ENCODE data around the gene C16orf90.
"Not testable (repeated sequence)": the region's sequence is repeated elsewhere in the genome, so short reads cannot be mapped to it uniquely, and the experiment has no call there.

The C16orf90 gene

DNA sequence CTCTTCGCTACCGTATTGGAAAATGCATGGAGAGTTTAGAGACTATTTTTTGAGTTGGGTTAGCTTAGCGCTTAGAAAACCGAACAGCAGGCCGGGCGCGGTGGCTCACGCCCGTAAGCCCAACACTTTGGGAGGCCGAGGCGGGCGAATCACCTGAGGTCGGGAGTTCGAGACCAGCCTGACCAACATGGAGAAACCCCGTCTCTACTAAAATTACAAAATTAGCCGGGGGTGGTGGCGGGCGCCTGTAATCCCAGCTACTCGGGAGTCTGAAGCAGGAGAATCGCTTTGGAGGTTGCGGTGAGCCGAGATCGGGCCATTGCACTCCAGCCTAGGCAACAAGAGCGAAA is 6.1 kb upstream of the C16orf90 start:
- not testable (repeated sequence) for H3K9me3 ChIP-seq (ENCODE audit: control insufficient read depth, insufficient read depth, low read length); H3K4me1 ChIP-seq (ENCODE audit: insufficient read depth, low read length); H3K36me3 ChIP-seq (ENCODE audit: insufficient read depth, low read length)
- H3K9ac ChIP-seq (ENCODE audit: low read depth, low read length) = peak overlapping the region; percentile 85

DNA sequence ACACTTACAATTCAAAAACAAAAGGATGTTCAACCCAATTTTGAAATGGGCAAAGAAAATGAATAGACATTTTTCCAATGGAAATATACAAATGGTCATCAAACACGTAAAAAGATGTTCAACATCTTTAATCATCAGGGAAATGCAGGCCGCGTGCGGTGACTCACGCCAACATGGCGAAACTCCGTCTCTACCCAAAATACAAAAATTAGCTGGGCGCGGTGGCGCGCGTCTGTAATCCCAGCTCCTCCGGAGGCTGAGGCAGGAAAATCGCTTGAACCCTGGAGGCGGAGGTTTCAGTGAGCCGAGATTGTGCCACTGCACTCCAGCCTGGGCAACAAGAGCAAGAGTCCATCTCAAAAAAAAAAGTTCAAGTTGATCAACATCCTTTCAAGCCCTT is 3.7 kb upstream of the C16orf90 start:
- no peaks in the 10 kb centered on the region for H3K9me3 ChIP-seq (ENCODE audit: control insufficient read depth, insufficient read depth, low read length)
- no peaks in the 10 kb centered on the region; the same call in 1 of the 2 replicates for H3K4me1 ChIP-seq (ENCODE audit: insufficient read depth, low read length)
- H3K9ac ChIP-seq (ENCODE audit: low read depth, low read length) = no peak overlapping the region
- no peaks in the 10 kb centered on the region for H3K36me3 ChIP-seq (ENCODE audit: insufficient read depth, low read length)

DNA sequence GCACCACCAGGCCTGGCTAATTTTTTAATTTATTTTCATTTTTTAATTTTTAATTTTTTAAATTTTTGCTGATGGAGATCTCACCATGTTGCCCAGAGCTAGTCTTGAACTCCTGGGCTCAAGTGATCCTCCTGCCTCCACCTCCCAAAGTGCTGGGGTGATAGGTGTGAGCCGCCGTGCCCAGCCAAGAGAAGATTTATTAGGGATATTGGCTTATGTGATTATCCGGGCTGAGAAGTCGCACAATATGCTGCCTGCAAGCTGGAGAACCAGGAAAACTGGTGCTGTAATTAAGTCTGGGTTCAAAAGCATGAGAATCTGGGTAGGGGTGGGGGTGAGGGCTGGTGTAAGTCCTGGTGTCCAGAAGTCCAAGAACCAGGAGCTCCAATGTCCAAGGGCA is 2.5 kb upstream of the C16orf90 start:
- Histone ChIP-seq H3K9me3 (ENCODE audit: control insufficient read depth, insufficient read depth, low read length) (no peaks in the 10 kb centered on the region), H3K9ac (ENCODE audit: low read depth, low read length) (no peak overlapping the region), H3K36me3 (ENCODE audit: insufficient read depth, low read length) (no peaks in the 10 kb centered on the region), H3K4me1 (ENCODE audit: insufficient read depth, low read length) (no peaks in the 10 kb centered on the region; the same call in 1 of the 2 replicates)

DNA sequence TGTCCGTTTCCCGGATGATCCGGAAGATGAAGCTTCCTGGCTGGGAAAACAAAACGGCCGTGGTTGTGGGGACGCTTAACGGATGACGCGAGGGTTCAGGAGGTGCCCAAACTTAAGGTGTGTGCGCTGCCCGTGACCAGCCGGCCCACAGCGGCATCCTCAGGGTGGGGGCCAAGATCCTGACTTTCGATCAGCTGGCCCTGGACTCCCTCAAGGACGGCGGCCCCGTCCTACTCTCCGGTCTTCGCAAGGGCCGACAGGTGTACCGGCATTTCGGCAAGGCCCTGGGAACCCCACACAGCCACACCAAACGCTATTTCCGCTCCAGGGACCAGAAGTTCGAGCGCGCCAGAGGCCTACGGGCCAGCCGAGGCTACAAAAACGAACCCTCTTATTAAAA is 1.1 kb upstream of the C16orf90 start:
- no peaks in the 10 kb centered on the region for H3K36me3 ChIP-seq (ENCODE audit: insufficient read depth, low read length)
- H3K9ac ChIP-seq (ENCODE audit: low read depth, low read length) = no peak overlapping the region
- H3K4me1 ChIP-seq (ENCODE audit: insufficient read depth, low read length) = no peaks in the 10 kb centered on the region
- no peaks in the 10 kb centered on the region for H3K9me3 ChIP-seq (ENCODE audit: control insufficient read depth, insufficient read depth, low read length)

DNA sequence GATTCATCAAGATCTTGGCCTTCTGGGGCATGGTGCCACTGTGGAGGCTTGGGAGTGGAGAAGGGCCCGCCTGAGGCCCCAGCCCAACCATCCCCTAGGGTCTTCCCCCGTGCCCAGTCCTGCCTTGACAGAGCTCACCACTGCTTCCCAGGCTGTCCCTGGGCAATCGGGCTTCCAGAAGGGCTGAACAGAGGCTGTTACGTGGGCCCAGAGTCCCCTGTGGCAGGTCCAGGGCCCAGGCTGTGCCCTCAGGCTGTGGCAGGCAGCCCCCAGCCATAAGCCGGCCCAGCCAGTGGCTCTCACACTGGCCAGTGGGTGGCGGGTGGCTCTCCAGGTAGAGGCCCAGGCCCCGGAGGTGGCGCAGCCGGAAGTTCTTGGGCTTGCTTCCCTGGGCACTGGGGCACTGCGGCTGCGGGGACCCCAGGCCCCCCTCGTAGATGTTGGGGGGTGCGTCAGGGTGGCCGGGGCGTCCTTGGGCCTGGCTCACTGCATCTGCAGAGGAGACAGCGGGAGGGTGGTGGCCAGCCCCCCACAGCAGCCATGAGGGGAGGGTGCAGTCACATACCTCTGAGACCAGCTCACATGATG is 809 bp downstream of the C16orf90 start:
- H3K4me1 ChIP-seq (ENCODE audit: insufficient read depth, low read length) = no peaks in the 10 kb centered on the region
- H3K36me3 ChIP-seq (ENCODE audit: insufficient read depth, low read length) = no peaks in the 10 kb centered on the region
- H3K9me3 ChIP-seq (ENCODE audit: control insufficient read depth, insufficient read depth, low read length) = no peaks in the 10 kb centered on the region
- no peak overlapping the region for H3K9ac ChIP-seq (ENCODE audit: low read depth, low read length)

DNA sequence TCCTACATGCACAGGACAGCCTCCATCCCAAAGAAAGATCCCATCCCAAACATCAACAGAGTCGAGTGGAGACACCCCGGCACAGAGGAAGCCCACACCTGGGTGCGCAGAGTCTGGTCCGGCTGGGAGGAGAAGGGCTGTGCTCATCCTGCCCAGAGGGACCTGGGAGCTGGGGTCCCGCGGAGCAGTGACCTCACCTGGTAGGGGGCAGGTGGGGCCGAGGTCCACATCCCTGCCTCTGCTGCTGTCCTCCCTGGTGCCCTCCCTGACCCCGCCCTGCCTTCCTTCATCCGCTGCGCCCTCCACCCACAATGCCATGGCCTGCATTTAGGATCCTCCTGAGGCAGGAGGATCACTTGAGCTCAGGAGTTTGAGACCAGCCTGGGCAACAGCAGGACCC is 2.9 kb downstream of the C16orf90 start:
- no peaks in the 10 kb centered on the region for H3K9me3 ChIP-seq (ENCODE audit: control insufficient read depth, insufficient read depth, low read length)
- H3K4me1 ChIP-seq (ENCODE audit: insufficient read depth, low read length) = no peaks in the 10 kb centered on the region
- no peak overlapping the region for H3K9ac ChIP-seq (ENCODE audit: low read depth, low read length)

DNA sequence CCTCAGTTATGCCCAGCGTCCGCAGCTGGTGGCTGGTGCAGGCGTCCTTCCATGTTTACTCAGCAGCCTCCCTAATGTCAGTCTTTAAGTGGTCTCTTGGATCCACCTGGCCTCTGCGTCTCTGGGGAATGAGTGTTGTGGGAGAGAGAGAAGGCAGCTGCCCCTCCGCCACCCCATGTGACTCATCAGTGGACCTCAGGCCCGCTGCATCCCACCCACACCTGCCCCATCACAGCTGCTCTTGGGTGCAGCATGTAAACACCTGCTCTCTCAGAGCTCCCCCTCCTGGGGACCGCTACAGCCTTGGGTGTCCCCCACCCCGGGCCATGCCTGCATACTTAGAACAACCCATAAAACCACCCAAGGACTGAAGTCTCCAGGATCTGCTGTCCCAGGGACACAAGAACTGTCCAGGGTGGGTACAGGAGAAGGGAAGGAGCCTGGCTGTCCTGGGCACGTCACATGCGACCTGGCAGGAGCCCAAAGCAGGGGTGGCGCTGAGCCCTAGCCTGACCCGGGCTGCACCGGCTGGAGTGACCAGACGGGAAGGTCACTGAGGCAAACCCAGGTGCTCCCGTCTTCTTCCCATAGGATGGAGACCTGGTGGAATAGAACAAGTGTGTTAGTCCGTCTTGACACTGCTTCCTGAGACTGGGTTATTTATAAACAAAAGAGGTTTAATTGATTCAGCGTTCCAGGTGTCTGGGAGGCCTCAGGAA is 4.2 kb downstream of the C16orf90 start:
- H3K4me1 ChIP-seq (ENCODE audit: insufficient read depth, low read length) = no peaks in the 10 kb centered on the region
- H3K36me3 ChIP-seq (ENCODE audit: insufficient read depth, low read length) = no peaks in the 10 kb centered on the region
- no peak overlapping the region for H3K9ac ChIP-seq (ENCODE audit: low read depth, low read length)
- H3K9me3 ChIP-seq (ENCODE audit: control insufficient read depth, insufficient read depth, low read length) = no peaks in the 10 kb centered on the region

More for the DNA sequence above, 2.9 kb downstream of the C16orf90 start:
- H3K36me3 ChIP-seq (ENCODE audit: insufficient read depth, low read length) = no peaks in the 10 kb centered on the region

DNA sequence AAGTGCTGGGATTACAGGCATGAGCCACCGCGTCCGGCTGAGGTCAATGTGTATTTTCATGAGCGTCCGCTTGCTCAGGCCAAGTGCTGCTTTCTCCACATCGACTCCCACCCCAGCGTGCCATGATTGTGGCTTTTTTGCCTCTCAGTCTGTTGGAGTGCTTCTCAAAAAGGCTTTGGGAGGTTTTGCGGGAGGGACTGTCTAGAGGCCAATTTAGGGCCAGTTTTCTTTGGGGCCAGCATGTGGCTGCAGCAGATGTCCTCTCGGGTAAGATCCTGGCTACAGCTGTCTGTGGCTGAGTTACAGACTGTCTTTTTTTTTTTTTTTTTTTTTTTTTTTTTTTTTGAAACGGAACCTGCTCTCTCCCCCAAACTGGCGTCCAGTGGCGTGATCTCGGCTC is 6.5 kb downstream of the C16orf90 start:
- no peaks in the 10 kb centered on the region for H3K9me3 ChIP-seq (ENCODE audit: control insufficient read depth, insufficient read depth, low read length)
- no peaks in the 10 kb centered on the region for H3K36me3 ChIP-seq (ENCODE audit: insufficient read depth, low read length)
- no peak overlapping the region for H3K9ac ChIP-seq (ENCODE audit: low read depth, low read length)
- no peaks in the 10 kb centered on the region for H3K4me1 ChIP-seq (ENCODE audit: insufficient read depth, low read length)

DNA sequence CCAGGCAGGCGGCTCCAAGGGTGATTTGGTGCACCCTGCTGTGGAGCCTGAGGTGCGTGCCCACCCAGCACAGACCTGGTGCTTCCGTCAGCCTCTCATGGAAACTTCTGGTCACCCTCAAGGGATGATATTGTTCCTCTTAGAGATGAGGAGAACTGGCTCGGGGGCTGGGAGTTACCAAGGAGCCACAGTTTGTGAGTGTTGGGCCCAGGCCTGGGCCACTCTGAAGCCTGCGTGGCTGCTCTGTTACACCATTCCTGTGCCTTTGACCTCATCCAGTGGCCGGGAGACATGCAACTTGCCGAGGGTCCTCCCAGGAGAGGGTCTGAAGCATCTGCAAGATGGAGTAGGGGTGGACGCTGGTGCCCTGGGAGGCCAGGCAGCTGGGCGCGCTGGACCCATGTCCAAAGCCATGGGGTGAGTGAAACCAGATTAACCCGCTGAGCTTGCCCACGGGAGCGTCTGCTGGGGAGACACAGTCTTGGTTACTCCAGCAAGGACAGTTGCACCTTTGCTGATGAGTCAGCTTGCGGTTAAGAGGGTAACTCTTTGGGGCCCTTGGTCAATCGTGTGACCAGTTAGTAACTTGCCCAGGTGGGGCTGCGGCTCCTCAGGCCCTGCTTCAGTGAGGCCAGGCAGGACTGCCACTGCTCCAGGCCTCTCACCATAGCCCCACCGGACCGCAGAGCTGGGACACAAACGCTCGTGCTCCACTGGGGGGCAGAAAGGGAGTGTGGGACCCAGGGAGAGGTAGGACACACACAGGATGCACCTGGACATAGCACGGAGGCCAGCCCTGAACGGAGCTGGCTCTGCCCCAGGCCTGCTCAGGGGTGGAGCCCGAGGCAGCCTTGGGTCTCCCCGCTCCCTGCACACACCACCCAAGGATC is 7.5 kb downstream of the C16orf90 start:
- Histone ChIP-seq H3K4me1 (ENCODE audit: insufficient read depth, low read length) (no peaks in the 10 kb centered on the region), H3K36me3 (ENCODE audit: insufficient read depth, low read length) (no peaks in the 10 kb centered on the region), H3K9me3 (ENCODE audit: control insufficient read depth, insufficient read depth, low read length) (no peaks in the 10 kb centered on the region)

DNA sequence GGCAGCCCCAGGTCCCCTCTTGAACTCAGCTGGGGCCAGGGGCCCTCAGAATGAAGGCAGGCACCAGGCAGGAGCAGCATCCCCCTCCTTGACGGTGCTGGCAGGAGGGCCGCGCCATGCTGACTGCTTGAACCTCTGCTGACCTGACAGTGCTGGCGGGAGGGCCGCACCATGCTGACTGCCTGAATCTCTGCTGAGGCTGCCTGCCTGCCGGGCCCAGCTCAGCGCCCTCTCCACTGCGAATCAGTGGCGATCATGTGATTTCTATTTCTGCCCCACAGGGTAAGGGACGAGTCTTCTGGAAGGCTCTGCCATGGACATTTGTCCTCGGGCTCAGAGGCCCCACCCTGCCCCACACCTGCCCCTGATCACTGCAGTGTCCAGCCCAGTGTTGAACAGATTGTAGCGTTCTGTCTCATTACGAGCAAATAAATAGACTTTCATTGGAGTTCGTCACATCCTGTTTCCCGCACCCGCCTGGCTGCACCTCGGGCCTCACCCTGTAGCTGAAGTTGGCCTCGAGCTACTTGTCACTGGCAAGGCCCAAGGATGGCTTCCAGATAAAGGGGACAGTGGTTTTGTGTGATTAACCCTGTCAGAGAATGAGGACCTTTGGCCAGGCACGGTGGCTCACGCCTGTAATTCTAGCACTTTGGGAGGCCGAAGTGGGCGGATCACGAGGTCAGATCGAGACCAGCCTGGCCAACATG is 8.6 kb downstream of the C16orf90 start:
- H3K9ac ChIP-seq (ENCODE audit: low read depth, low read length) = no peak overlapping the region
- peaks cover under 1% of the 10 kb centered on the region; the same call in 1 of the 2 replicates for H3K4me1 ChIP-seq (ENCODE audit: insufficient read depth, low read length)
- no peaks in the 10 kb centered on the region for H3K36me3 ChIP-seq (ENCODE audit: insufficient read depth, low read length)
- H3K9me3 ChIP-seq (ENCODE audit: control insufficient read depth, insufficient read depth, low read length) = no peaks in the 10 kb centered on the region

More for the DNA sequence above, 7.5 kb downstream of the C16orf90 start:
- no peak overlapping the region for H3K9ac ChIP-seq (ENCODE audit: low read depth, low read length)

DNA sequence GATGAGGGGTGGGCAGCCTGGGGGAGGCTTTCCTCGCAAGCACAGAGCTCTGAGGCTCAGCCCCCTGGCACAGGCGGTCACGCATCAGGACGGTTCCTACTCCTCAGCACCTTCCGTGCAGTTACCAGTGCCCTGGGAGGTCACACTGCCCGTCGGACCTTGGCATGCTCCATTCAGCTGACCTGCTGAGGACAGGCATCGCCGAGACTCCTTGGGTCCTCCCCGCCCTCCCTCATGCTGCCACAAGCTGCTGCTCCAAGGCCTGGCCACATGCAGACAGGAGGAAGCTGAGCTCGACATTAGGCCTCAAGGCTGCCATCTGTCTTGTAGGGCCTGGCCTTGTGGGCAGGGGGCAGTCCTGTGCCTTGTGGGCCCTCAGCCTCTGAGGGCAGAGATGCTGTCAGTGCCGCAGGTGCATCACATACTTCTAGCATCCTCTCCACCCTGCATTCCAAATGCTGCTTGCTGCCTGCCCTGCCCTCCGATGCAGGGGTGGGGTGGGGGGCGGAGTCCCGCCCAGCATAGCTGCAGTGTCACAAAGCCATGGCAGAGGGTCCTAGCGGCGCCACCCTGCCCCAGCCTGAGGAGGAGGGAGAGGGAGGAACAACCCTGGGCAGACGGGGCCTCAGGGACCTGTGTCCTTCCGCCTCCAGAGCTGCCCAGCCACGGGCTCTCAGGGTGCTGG is 9.3 kb downstream of the C16orf90 start:
- H3K9ac ChIP-seq (ENCODE audit: low read depth, low read length) = no peak overlapping the region
- H3K9me3 ChIP-seq (ENCODE audit: control insufficient read depth, insufficient read depth, low read length) = no peaks in the 10 kb centered on the region
- H3K4me1 ChIP-seq (ENCODE audit: insufficient read depth, low read length) = peaks cover 6% of the 10 kb centered on the region
- H3K36me3 ChIP-seq (ENCODE audit: insufficient read depth, low read length) = no peaks in the 10 kb centered on the region

DNA sequence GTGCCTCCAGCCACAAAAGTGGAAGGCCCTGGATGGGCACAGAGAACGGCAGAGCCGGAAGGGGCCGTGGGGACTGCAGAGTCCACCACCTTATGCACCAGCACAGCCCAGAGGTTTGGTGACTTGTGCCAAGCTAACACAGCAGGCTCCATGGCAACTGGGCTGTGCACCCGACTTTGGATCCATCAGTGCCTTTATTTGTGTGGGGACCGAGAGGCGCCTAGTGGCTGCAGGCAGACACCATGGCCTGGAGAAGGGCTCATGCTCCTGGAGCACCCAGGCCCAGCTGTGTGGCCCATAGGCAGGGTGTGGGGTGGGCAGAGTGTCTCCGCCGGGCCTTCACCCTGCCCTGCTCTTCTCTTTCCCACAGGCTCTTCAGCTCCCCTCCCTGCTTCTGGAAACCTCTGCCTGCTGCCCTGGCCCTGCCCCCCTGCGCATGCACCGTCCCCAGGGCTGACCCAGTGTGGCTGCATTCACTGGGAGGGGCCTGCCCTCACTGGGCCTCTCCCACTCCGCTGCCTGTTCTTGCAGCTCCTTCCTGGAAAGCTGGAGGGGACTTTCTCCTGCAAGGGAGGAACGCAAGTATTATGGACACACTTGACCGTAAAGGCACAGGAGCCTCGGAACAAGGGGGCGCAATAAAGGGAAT is 10.1 kb downstream of the C16orf90 start:
- no peak overlapping the region for H3K9ac ChIP-seq (ENCODE audit: low read depth, low read length)
- peaks cover 9% of the 10 kb centered on the region for H3K4me1 ChIP-seq (ENCODE audit: insufficient read depth, low read length)
- H3K36me3 ChIP-seq (ENCODE audit: insufficient read depth, low read length) = no peaks in the 10 kb centered on the region
- no peaks in the 10 kb centered on the region for H3K9me3 ChIP-seq (ENCODE audit: control insufficient read depth, insufficient read depth, low read length)

DNA sequence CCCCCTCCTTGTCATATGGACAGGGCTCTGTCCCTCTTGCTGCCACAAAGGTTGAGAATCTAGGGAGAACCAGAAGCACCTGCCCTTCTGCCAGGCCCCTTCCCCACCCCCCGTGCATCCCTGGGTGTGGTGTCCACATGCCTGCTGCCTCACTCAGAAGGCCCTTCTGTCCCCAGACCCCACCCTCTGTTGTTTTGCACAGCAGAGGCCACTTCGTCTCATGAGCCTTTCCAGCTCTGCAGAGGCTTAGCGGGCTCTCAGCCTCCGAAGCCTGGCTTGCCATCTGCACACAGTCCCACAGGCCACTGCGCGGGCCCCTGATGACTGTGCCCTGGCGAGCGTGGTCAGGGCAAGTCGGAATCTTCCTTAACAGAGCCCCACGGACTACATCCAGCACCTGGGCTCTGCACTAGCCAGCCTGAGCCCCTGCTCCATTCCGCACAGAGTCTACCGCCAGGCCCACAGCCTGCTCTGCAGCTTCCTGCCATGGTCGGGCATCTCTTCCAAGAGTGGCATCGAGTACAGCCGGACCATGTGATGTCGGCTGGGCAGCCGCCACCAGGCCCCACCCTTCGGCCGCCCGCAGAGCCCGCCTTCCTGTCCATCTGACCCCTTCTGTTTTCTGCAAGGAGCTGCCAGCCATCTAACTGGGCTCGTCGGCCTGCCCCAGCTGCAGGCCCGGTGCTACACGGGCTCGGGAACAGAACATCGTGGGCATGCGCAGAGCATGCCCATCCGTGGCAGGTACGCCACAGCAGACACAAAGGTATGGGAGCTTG is 10.8 kb downstream of the C16orf90 start:
- H3K4me1 ChIP-seq (ENCODE audit: insufficient read depth, low read length) = peaks cover 9% of the 10 kb centered on the region
- H3K9ac ChIP-seq (ENCODE audit: low read depth, low read length) = no peak overlapping the region
- H3K36me3 ChIP-seq (ENCODE audit: insufficient read depth, low read length) = peaks cover 3% of the 10 kb centered on the region; the same call in 1 of the 2 replicates
- no peaks in the 10 kb centered on the region for H3K9me3 ChIP-seq (ENCODE audit: control insufficient read depth, insufficient read depth, low read length)

Data from ES-I3 (cell line).